ENCODE results near the gene SLC22A14.

DNA sequence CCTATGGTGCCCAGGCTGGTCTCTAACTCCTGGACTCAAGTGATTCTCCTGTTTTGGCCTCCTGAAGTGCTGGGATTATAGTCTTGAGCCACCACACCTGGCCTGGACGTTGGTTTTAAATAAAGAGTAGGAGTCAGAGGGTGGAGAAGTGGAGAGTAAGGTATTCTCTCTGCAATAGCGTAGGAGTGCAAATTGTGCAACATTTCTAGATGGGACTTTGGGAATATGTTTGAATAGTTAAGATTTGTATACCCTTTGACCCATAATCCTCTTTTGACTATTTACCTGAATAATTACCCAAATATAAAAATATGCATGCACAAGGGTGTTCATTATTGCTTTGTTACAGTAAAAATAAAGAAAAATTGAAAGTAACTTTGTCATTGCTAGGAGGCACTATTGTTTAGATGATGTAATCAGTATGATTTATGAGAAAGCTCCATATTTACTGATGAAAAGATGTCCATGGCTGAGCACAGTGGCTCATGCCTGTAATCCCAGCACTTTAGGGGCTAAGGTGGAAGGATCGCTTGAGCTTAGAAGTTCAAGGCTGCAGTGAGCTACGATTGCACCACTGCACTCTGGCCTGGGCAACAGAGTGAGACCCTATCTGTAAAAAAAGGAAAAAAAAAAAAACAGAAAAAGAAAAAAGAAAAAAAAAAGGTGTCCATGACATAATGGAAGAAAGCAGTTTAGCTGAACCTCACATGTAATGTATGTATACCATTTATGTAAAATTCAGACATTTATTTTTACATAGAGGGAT lies 49.3 kb downstream of the SLC22A14 start:
- TF ChIP-seq, protein P1, sequence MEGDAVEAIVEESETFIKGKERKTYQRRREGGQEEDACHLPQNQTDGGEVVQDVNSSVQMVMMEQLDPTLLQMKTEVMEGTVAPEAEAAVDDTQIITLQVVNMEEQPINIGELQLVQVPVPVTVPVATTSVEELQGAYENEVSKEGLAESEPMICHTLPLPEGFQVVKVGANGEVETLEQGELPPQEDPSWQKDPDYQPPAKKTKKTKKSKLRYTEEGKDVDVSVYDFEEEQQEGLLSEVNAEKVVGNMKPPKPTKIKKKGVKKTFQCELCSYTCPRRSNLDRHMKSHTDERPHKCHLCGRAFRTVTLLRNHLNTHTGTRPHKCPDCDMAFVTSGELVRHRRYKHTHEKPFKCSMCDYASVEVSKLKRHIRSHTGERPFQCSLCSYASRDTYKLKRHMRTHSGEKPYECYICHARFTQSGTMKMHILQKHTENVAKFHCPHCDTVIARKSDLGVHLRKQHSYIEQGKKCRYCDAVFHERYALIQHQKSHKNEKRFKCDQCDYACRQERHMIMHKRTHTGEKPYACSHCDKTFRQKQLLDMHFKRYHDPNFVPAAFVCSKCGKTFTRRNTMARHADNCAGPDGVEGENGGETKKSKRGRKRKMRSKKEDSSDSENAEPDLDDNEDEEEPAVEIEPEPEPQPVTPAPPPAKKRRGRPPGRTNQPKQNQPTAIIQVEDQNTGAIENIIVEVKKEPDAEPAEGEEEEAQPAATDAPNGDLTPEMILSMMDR (IDR thresholded peaks at IDR 0.05) = no peak
- no peak for TF ChIP-seq EZH2 (IDR thresholded peaks at IDR 0.05)
- TF ChIP-seq EZH2phosphoT487 (IDR thresholded peaks at IDR 0.05) = no peak
